Neuronal stem cell (in vitro differentiated cells): ENCODE results near the gene ABCD1.

Experiments
- DNase-seq: peaks from one replicate; pipeline ENCODE4 v3.0.0-alpha.2; 2013; ENCODE audit warnings: low spot score
- H2AFZ ChIP-seq: one replicate; pipeline ENCODE4 v1.6.1; 2013; ENCODE audit warnings: mild to moderate bottlenecking, low read length, inconsistent platforms
- H2AK5ac ChIP-seq: 2 replicates; pipeline ENCODE4 v1.6.1; 2013; ENCODE audit warnings: low read depth, mild to moderate bottlenecking, inconsistent platforms, low read length, moderate library complexity, mixed read lengths
- H2BK120ac ChIP-seq: 2 replicates; pipeline ENCODE4 v1.6.1; 2013; ENCODE audit warnings: low read depth, mild to moderate bottlenecking, inconsistent platforms, low read length, moderate library complexity, mixed read lengths
- H2BK12ac ChIP-seq: one replicate; pipeline ENCODE4 v1.6.1; 2013; ENCODE audit warnings: low read length, inconsistent platforms
- H2BK15ac ChIP-seq: 2 replicates; pipeline ENCODE4 v1.6.1; 2013; ENCODE audit warnings: mild to moderate bottlenecking, low read length, inconsistent platforms, mixed read lengths
- H2BK5ac ChIP-seq: one replicate; pipeline ENCODE4 v1.6.1; 2013; ENCODE audit warnings: inconsistent platforms, mild to moderate bottlenecking, low read length, moderate library complexity
- H3K14ac ChIP-seq: one replicate; pipeline ENCODE4 v1.6.1; 2013; ENCODE audit warnings: low read length, inconsistent platforms
- H3K18ac ChIP-seq: 2 replicates; pipeline ENCODE4 v1.6.1; 2013; ENCODE audit warnings: low read length, inconsistent platforms
- H3K23ac ChIP-seq: 2 replicates; pipeline ENCODE4 v1.6.1; 2013; ENCODE audit warnings: low read depth, mild to moderate bottlenecking, mixed read lengths, low read length, inconsistent platforms; ENCODE audit not compliant: poor library complexity
- H3K27ac ChIP-seq: replicated peaks from 3 replicates; pipeline ENCODE4 v1.5.1; 2013; ENCODE audit warnings: low read length, inconsistent platforms
- H3K27me3 ChIP-seq, 3 experiments: 2 replicates each; pipeline ENCODE4 v1.6.1; 2013; ENCODE audit warnings: low read length in 3 of 3, mild to moderate bottlenecking in 2 of 3, inconsistent platforms in 1 of 3, low read depth in 1 of 3, mixed read lengths in 1 of 3, moderate library complexity in 1 of 3; ENCODE audit not compliant: control insufficient read depth in 3 of 3, insufficient read depth in 3 of 3
- H3K36me3 ChIP-seq, 2 donors: replicated peaks in 1 of 2; 2 replicates each; pipeline ENCODE4 v1.6.1; 2013; ENCODE audit warnings: low read length in 2 of 2; ENCODE audit not compliant: control insufficient read depth in 2 of 2, insufficient read depth in 2 of 2
- H3K4ac ChIP-seq: 2 replicates; pipeline ENCODE4 v1.6.1; 2013; ENCODE audit warnings: inconsistent platforms, mild to moderate bottlenecking, low read length, moderate library complexity
- H3K4me1 ChIP-seq, 2 donors: 1 replicate in 1 of 2; 2 replicates in 1 of 2; pipeline ENCODE4 v1.6.1; 2013; ENCODE audit warnings: low read length in 2 of 2, low read depth in 1 of 2; ENCODE audit not compliant: control insufficient read depth in 2 of 2, insufficient read depth in 1 of 2
- H3K4me2 ChIP-seq: one replicate; pipeline ENCODE4 v1.6.1; 2013; ENCODE audit warnings: mild to moderate bottlenecking, low read length, inconsistent platforms; ENCODE audit not compliant: insufficient read depth, poor library complexity, severe bottlenecking
- H3K4me3 ChIP-seq, 2 donors: 2 replicates each; pipeline ENCODE4 v1.5.1; 2013; ENCODE audit warnings: low read length in 2 of 2, mild to moderate bottlenecking in 2 of 2, inconsistent platforms in 1 of 2, moderate library complexity in 1 of 2
- H3K79me1 ChIP-seq: one replicate; pipeline ENCODE4 v1.6.1; 2013; ENCODE audit warnings: low read depth, mild to moderate bottlenecking, inconsistent platforms, low read length, moderate library complexity
- H3K9ac ChIP-seq: one replicate; pipeline ENCODE4 v1.6.1; 2013; ENCODE audit warnings: mild to moderate bottlenecking, low read depth, low read length, inconsistent platforms; ENCODE audit not compliant: poor library complexity
- H3K9me3 ChIP-seq, 2 donors: replicated peaks in 1 of 2; 2 replicates each; pipeline versions ENCODE3 to v1.6.1; 2013; ENCODE audit warnings: low read length in 2 of 2, mild to moderate bottlenecking in 2 of 2, inconsistent platforms in 1 of 2, low read depth in 1 of 2, mixed read lengths in 1 of 2, moderate library complexity in 1 of 2; ENCODE audit not compliant: control insufficient read depth in 2 of 2, insufficient read depth in 1 of 2
- H4K8ac ChIP-seq: one replicate; pipeline ENCODE4 v1.6.1; 2013; ENCODE audit warnings: low read depth, mild to moderate bottlenecking, inconsistent platforms, low read length, moderate library complexity
- H4K91ac ChIP-seq: one replicate; pipeline ENCODE4 v1.6.1; 2013; ENCODE audit warnings: low read length, low read depth, mild to moderate bottlenecking, inconsistent platforms; ENCODE audit not compliant: poor library complexity
- WGBS, 2 donors: extraction: QIAGEN DNeasy Blood & Tissue Kit; methylation state at CpG; one replicate each; pipeline ENCODE4 v1.1.7; 2013; ENCODE audit warnings: missing lambda C conversion rate in 2 of 2, mixed read lengths in 1 of 2; ENCODE audit not compliant: insufficient read length in 2 of 2, insufficient replicate concordance in 1 of 2; ENCODE audit errors: extremely low coverage in 2 of 2; 5-methylcytosine and 5-hydroxymethylcytosine counted together

ABCD1 gene

GRCh38 chrX:153738056-153738605, 13.5 kb downstream of the ABCD1 start:
- H3K4ac ChIP-seq = no peak overlapping the region
- H3K4me3 ChIP-seq = no peak overlapping the region
- H2BK12ac ChIP-seq = no peak overlapping the region
- no peak overlapping the region for H2BK5ac ChIP-seq
- no CpG with 5 or more reads among the region's 27 CpGs for WGBS, 2 donors
- no peaks in the 10 kb centered on the region for H3K79me1 ChIP-seq
- H3K18ac ChIP-seq = no peak overlapping the region
- peaks cover 0 to 6% of the 10 kb centered on the region in 2 donors for H3K9me3 ChIP-seq
- DNase-seq = no peak
- no peak overlapping the region for H2BK15ac ChIP-seq
- H3K14ac ChIP-seq = no peak overlapping the region
- H3K23ac ChIP-seq = no peak overlapping the region
- no peak overlapping the region for H2AK5ac ChIP-seq
- H2BK120ac ChIP-seq = no peak overlapping the region
- H3K27me3 ChIP-seq = peaks cover 0 to 11% (median 0%) of the 10 kb centered on the region in 3 experiments
- no peak overlapping the region for H3K4me2 ChIP-seq
- no peaks in the 10 kb centered on the region for H3K4me1 ChIP-seq
- H4K8ac ChIP-seq = no peak overlapping the region
- H3K36me3 ChIP-seq = no peaks in the 10 kb centered on the region
- H3K27ac ChIP-seq = no peak overlapping the region
- no peak overlapping the region for H2AFZ ChIP-seq
- H3K9ac ChIP-seq = no peak overlapping the region
- no peak overlapping the region for H4K91ac ChIP-seq

GRCh38 chrX:153739754-153740486, 15.3 kb downstream of the ABCD1 start:
- H2BK5ac ChIP-seq = no peak overlapping the region
- H3K4me1 ChIP-seq = no peaks in the 10 kb centered on the region
- no peak overlapping the region for H3K4me2 ChIP-seq
- no peak overlapping the region for H3K14ac ChIP-seq
- no peak overlapping the region for H2BK15ac ChIP-seq
- H2AK5ac ChIP-seq = no peak overlapping the region
- H3K4ac ChIP-seq = no peak overlapping the region
- no peak overlapping the region for H3K23ac ChIP-seq
- no CpG with 5 or more reads among the region's 29 CpGs for WGBS, 2 donors
- H3K27me3 ChIP-seq = peaks cover 0 to 11% (median 0%) of the 10 kb centered on the region in 3 experiments
- no peak overlapping the region for H2AFZ ChIP-seq
- no peak overlapping the region for H3K9ac ChIP-seq
- no peak overlapping the region for H2BK120ac ChIP-seq
- H2BK12ac ChIP-seq = no peak overlapping the region
- H4K8ac ChIP-seq = no peak overlapping the region
- H3K4me3 ChIP-seq = no peak overlapping the region
- H3K27ac ChIP-seq = no peak overlapping the region
- no peak overlapping the region for H3K18ac ChIP-seq
- H3K36me3 ChIP-seq = no peaks in the 10 kb centered on the region
- no peak for DNase-seq
- H3K9me3 ChIP-seq = peaks cover 0 to 1% of the 10 kb centered on the region in 2 donors
- H4K91ac ChIP-seq = no peak overlapping the region
- H3K79me1 ChIP-seq = no peaks in the 10 kb centered on the region

DNA sequence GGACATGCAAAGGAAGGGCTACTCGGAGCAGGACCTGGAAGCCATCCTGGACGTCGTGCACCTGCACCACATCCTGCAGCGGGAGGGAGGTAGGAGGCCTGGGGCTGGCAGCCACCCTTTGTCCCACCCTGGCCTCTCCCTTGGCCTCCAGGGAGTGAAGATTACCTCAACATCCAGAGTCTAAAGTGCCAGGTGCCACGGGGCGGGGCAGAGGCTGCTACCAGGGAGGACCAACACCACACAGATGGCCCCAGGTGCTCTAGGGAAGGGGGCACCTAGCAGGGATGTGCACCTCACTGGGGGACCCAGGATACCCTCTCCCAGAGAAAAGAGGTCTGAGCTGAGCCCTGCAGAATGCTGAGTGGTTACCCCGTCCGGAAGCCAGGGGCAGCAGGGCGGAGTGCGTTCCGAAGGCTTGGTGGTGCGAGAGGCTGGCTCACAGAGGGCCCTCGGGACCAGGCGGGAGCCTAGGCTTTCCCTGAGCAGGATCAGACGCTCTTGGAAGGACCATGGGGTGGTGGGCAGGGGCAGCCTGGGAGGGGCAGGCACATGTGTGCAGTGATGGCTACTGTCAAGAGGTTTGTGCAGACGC, 16.1 kb downstream of the ABCD1 start:
- H2AFZ ChIP-seq = no peak overlapping the region
- H3K4me2 ChIP-seq = no peak overlapping the region
- H4K8ac ChIP-seq = no peak overlapping the region
- H3K4ac ChIP-seq = no peak overlapping the region
- no peak overlapping the region for H2BK12ac ChIP-seq
- H3K18ac ChIP-seq = no peak overlapping the region
- no peak overlapping the region for H2AK5ac ChIP-seq
- no peak overlapping the region for H3K27ac ChIP-seq
- no CpG with 5 or more reads among the region's 16 CpGs for WGBS, 2 donors
- no peak for DNase-seq
- no peak overlapping the region for H2BK5ac ChIP-seq
- no peaks in the 10 kb centered on the region for H3K9me3 ChIP-seq
- no peaks in the 10 kb centered on the region for H3K4me1 ChIP-seq
- no peaks in the 10 kb centered on the region for H3K36me3 ChIP-seq
- H2BK120ac ChIP-seq = no peak overlapping the region
- H3K4me3 ChIP-seq = no peak overlapping the region
- no peak overlapping the region for H3K14ac ChIP-seq
- peaks cover 0 to 7% (median 0%) of the 10 kb centered on the region in 3 experiments for H3K27me3 ChIP-seq
- H3K79me1 ChIP-seq = no peaks in the 10 kb centered on the region
- no peak overlapping the region for H3K9ac ChIP-seq
- H4K91ac ChIP-seq = no peak overlapping the region
- no peak overlapping the region for H2BK15ac ChIP-seq
- no peak overlapping the region for H3K23ac ChIP-seq

- no CpG with 5 or more reads among the region's 14 CpGs for WGBS, 2 donors
- H2BK5ac ChIP-seq = no peak overlapping the region
- no peak overlapping the region for H2BK120ac ChIP-seq
- no peak overlapping the region for H2AK5ac ChIP-seq
- no peaks in the 10 kb centered on the region for H3K9me3 ChIP-seq
- H2BK12ac ChIP-seq = no peak overlapping the region
- no peak overlapping the region for H4K91ac ChIP-seq
- no peak overlapping the region for H4K8ac ChIP-seq
- DNase-seq = no peak
- no peak overlapping the region for H3K27ac ChIP-seq
- no peak overlapping the region for H2AFZ ChIP-seq
- H3K23ac ChIP-seq = no peak overlapping the region
- no peak overlapping the region for H3K4ac ChIP-seq
- H3K36me3 ChIP-seq = no peaks in the 10 kb centered on the region
- H3K4me1 ChIP-seq = no peaks in the 10 kb centered on the region
- H3K18ac ChIP-seq = no peak overlapping the region
- no peaks in the 10 kb centered on the region for H3K79me1 ChIP-seq
- H3K4me3 ChIP-seq = no peak overlapping the region
- no peak overlapping the region for H3K14ac ChIP-seq
- peaks cover 0 to 7% (median 0%) of the 10 kb centered on the region in 3 experiments for H3K27me3 ChIP-seq
- H3K4me2 ChIP-seq = no peak overlapping the region
- H3K9ac ChIP-seq = no peak overlapping the region
- H2BK15ac ChIP-seq = no peak overlapping the region
These were observed 16.8 kb downstream of the ABCD1 start for GRCh38 chrX:153741446-153741845.
